KOPT-K1 (cell line): Measurements from ENCODE around the gene CTNNBL1.

ENCODE experiments used
- H3K27ac ChIP-seq: fragments of 200-600 bp; sonication (generic); 2 replicates; pipeline ENCODE4 v1.5.1; 2016; ENCODE audit warnings: antibody characterized with exemption, mild to moderate bottlenecking, low read depth, low read length; ENCODE audit not compliant: poor library complexity, severe bottlenecking
- H3K36me3 ChIP-seq: fragments of 200-600 bp; sonication (generic); 2 replicates; pipeline ENCODE4 v1.5.1; 2017; ENCODE audit warnings: antibody characterized with exemption, mild to moderate bottlenecking, low read length, moderate library complexity; ENCODE audit not compliant: insufficient read depth
- H3K9me3 ChIP-seq: fragments of 200-600 bp; sonication (generic); 2 replicates; pipeline ENCODE4 v1.5.1; 2017; ENCODE audit warnings: antibody characterized with exemption, low read length, mild to moderate bottlenecking; ENCODE audit not compliant: insufficient read depth, poor library complexity, severe bottlenecking

Gene CTNNBL1

DNA sequence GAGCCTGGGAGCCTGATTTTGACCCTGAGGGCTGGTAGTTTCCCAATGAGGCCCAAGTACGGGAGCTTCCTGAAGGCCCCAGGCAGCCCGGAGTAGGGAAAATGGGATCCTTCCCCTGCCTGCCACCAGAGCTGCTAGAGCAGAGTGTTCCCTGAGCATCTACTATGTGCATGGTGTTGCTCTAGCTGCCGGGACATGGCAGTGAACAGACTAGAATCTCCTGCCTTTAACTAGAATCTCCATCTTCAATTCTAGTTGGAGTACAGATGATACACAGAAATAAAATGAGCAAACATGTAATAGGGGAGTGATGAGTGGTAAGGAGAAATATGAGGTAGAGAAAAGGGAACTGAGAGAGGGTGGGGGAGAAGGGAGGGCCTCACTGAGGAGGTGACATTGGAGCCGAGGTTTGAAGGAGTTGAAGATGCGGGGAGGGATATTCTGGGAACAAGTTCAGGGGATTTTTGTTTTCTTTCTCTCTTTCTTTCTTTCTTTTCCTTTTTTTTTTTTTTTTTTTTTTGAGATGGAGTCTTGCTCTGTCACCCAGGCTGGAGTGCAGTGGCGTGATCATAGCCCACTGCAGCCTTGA, 227.6 kb downstream of the CTNNBL1 start:
- Histone ChIP-seq H3K9me3 (no peaks in the 10 kb centered on the region), H3K36me3 (no peaks in the 10 kb centered on the region), H3K27ac (no peak overlapping the region)
